Measurements from ENCODE around the gene PRUNE1.

The PRUNE1 gene

DNA sequence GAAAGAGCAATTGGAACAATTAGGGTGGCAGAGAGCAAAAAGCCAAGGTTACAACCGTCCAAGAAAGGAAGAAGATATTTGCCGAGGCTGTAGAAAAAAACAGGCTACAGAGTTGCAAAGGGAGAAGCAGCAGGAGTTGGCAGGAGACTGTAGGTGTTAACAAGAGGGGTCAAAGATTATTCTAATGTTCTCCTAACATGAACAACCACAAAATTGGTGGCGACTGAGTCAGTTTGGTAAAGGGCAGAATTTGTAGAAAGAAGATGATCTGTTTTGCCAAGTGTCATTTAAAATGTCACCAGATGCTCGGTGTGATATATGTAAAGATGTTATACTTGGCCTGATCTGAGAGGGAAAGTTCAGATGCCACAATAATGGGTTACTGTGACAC lies 401 bp upstream of the PRUNE1 start:
- DNase-seq (ENCODE audit: low read depth), result no peak

DNA sequence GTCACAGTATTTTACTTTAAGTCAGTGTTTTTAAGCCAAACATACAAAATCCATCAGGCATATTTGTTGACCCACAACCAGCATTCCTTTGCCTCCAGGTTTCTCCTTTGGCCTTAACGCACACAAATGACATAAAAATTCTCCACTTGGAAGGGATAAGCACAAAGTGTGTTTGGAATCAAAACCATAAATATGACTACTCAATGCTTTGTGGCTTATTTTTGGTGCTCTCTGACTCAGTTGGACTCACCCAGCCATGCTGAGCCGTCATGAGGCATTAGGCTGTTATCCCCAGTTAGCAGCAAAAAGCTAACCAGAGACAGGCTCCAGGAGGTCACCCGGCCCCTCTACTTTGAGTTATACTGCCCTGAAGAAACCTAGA lies 948 bp downstream of the PRUNE1 start:
- no peak for DNase-seq (ENCODE audit: low read depth)

DNA sequence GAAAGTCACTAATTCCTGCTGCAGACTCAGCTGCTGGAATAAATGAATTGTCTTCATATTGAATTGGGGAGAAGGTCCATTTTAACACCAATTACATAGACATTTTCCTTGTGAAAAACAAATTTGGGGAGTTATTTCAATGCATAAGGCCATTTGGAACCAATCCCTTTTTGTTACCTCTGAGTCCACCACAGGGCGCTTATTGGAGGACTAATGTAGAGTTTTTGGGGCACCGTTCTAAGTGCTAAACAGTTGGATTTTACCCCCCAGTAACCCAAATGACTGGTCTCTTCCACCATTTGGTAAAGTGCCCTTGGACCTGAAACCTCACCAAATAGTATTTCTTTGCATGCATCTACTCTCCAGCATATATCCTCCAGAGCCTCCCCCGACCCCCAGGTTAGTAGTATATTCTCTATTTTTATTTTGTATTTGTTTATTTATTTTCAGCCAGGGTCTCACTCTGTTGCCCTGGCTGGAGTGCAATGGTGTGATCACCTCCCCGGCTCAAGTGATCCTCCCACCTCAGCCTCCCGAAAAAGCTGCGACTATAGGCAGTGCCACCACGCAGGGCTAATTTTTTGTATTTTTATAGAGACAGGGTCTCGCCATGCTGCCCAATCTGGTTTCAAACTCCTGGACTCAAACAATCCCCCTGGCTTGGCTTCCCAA lies 1.6 kb downstream of the PRUNE1 start:
- no peak for DNase-seq (ENCODE audit: low read depth)

DNA sequence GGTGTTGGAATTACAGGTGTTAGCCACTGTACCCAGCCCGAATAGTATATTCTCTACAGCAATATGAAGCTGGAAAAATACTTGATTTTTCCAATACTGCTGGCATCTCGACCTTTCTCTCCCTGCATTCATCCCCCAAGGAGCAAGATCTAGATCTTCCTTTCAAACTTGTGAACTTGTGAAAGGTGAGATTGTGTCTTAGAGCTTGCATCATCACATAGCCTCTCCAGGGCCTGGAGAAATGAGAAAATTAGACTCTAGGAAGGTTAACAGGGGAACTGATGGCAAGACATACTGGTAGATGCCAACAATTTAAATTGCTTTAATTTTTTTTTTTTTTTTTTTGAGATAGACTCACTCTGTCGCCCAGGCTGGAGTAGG lies 2.1 kb downstream of the PRUNE1 start:
- DNase-seq (ENCODE audit: low read depth), result no peak

DNA sequence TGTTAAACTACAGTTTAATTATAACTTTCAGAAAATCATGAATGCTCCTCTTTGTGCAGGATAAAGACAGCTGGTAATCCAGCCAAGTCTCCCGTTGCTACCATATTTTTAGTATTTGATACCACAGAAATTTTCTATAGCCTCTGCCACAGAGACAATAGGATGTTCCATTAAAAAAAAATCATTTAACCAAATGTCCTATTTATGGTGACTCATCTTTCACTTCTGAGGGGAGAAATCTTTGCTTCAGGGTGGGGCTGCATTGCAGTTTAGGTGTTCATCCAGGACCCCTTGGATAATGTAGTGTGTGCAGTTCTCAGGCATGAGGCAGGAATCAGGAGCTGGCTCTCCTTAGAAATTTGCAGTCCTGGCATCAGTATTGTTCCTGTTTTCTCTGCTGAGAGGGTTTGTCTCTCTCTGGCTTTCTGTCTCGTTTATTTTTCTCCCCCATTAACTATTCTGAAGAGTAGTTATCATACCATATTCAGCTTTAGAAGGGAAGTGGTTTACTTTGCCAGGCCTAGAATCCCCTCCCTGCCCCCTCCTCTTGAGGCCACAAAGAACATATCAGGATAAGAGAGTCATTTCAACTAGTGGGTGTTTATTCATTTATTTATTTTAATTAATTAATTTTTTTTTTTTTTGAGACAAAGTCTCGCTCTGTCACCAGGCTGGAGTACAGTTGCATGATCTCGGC lies 3.1 kb downstream of the PRUNE1 start:
- DNase-seq (ENCODE audit: low read depth), result no peak

DNA sequence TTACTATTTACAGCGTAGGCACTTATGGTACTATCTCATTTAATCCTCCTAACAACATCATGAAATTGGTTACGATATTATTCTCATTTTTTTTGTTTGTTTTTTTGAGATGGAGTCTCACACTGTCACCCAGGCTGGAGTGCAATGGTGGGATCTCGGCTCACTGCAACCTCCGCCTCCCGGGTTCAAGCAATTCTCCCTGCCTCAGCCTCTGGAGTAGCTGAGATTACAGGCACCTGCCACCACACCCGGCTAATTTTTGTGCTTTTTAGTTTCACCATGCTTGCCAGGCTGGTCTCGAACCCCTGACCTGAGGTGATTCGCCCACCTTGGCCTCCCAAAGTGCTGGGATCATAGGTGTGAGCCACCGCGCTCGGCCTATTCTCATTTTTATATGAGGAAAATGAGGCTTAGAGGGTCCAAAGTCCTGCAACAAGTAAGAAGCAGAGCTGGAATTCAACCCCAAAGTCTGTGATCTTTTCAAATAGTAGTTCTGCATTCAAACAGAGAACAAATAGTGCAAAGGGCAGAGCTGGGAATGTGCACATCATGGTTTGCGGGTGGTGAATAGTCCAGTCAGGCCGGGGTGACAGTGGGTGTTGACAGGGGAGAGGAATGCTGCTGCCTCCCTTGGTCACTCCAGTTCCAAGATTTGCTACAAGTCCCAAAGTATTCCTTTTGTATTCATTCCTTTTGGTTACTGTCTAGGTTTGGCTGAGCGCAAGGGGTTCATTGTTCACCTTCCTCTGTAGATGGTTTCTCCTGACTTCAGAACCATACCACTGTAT lies 4.6 kb downstream of the PRUNE1 start:
- no peak for DNase-seq (ENCODE audit: low read depth)

DNA sequence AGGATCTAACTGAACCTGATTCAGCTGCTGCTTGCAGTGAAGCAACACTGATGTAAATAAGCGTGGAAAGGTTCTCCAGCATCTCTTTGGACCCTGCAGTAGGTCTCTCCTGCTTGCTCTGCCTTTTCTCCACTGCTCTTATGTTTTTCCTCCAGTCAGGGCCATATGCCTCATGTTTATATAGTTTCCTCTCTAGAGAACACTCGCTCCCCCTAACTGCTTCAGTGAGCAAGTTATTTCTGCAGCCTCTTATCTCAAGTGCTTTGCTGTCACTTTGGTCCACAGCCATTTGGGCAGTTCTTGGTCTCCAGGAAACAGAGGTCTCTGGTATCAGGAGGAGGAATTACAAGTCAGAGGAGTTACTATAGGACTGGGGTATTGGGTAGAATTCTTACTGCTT lies 5.3 kb downstream of the PRUNE1 start:
- DNase-seq (ENCODE audit: low read depth), result no peak

DNA sequence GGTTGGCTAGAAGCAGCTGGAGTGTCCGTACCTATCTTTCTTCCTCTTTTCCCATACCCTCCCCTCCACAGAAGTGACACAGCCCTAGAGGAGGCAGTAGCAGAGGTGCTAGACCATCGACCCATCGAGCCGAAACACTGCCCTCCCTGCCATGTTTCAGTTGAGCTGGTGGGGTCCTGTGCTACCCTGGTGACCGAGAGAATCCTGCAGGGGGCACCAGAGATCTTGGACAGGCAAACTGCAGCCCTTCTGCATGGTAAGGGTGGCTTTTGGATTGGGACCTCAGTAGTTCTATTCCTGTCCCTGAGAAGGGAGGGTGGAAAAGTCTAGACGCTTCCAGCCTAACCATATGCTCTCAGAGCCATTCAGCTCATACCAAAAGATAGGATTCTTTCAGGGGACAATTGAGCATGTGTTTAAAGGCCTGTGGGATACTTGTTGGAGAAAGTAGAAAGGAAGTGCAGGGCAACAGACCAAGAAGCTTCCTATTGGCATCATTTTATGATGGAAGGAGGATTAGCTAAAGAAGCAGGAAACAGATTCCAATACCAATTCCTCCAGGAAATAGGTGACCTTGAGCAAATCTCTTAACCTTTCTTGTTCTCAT lies 16.4 kb downstream of the PRUNE1 start:
- DNase-seq (ENCODE audit: low read depth), result peak; percentile 79

DNA sequence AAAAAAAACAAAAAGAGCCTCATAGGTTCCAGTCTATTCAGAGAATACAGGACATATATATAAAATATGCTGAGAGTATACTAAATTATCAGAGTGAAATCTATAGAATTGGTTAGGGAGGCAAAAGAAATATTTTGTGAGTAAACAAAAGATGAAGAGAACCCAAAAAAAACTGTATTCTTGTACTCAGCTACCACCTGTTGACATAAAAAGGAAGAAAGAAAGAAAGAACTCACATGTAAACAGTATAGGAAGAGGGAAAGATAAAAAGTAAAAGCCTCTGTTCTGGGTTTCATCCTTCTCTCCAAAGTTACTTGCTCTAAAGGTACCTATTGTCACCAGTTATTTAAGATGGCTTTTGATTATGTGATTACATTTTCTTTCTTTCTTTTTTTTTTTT lies 18.2 kb downstream of the PRUNE1 start:
- DNase-seq (ENCODE audit: low read depth), result no peak

DNA sequence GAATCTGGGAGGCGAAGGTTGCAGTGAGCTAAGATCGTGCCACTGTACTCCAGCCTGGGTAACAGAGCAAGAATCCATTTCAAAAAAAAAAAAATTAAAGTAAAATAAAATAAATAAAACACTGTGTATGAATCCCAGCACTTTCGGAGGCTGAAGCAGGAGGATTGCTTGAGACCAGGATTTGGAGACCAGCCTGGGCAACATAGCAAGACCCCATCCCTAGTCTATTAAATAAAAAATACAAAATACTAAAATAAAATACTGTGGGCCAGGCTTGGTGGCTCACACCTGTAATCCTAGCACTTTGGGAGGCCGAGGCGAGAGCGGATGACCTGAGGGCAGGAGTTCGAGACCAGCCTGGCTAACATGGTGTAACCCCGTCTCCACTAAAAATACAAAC lies 23.9 kb downstream of the PRUNE1 start:
- no peak for DNase-seq (ENCODE audit: low read depth)

DNA sequence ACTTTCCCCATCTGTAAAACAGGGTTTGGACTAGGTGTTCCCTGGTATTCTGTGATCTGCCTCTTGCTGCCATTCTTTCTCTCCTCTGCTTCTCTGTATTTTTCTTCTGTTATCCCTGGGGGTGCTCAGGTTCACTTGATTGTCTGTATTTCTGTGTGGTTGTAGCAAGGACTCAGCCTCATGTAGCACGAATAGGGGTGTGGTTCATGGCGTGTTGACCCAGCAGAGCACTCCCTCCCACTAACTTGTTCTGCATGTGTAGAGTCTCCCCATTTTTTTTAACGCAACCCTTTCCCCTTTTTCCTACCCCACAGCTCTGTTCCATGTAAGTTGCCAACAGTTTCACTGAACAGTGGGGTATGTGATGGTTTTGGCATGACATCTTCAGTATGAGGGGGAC lies 26.9 kb downstream of the PRUNE1 start:
- DNase-seq (ENCODE audit: low read depth), result no peak

DNA sequence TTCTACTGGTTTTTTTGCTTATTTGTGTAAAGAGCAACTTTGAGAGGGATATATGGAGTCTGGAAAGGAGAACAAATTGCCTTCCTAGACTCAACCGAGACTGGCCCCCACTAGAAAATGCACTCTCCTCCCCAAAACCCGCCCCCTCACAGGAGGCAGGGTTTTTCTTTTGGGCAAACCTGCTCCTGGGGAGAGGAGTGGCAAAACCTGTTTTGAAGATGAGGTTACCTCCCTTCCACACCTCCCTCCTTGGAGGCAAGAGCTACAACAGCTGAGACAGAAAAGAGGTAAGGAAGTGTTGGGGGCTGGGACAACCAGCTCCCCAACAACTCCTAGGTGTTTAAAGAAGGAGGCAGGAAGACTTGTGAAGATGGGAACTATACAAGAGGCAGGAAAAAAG lies 28.1 kb downstream of the PRUNE1 start, which contains the start of gene BNIPL:
Gene BNIPL (plus strand): TSS at position 231 of the 400 bp plus-strand sequence. CDS start 140 bp downstream, at position 371.
- no peak for DNase-seq (ENCODE audit: low read depth)

DNA sequence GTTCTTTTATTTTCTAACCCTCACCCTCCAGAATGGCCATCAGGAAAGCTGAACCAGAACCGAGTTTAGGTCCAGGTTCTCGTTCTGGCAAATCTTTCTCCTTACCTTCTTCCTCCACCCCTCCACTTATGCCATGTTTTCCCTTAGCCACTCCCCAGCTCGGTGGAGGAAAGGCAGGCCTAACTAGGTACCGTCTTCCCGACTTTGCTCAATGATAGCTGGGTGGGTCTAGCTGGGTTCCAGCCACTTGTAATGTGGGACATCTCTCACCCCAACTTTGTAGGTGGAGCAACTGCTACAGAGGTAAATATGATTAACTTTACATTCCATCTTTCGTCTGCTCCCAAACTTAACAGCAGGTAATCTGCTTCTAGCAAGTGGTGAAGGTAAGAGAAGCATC lies 28.8 kb downstream of the PRUNE1 start:
- DNase-seq (ENCODE audit: low read depth), result no peak

DNA sequence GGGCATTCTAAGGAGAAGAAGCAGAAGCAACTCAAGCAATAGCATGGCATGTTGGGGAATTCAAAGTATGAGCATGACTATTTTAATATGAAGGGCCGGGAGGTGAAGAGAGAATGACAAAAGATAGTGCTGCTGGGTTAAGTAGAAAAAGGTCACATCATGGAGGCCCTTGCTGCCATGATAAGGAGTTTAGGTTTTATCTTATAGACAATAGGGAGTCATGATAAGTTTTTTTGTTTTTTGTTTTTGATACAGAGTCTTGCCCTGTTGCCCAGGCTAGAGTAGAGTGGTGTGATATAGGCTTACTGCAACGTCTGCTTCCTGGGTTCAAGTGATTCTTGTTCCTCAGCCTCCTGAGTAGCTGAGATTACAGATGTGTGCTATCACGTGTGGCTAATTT lies 31.3 kb downstream of the PRUNE1 start:
- DNase-seq (ENCODE audit: low read depth), result no peak

DNA sequence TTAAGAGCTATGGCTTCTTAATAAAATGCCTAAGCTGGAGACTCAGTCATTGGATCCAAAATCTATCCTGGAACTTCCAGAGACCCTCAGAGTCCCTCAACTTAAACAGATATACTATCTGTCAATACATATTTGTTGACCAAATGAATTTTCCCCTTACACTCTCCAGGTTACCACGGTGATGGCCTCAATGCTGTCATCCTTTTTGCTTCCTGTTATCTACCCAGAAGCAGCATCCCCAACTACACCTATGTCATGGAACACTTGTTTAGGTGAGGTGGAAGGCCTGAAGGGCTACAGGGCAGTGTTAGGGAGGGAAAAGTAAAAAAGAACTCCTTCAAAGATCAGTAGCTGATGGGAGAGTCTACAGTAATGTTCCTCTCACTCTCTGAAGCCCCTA lies 34.9 kb downstream of the PRUNE1 start:
- no peak for DNase-seq (ENCODE audit: low read depth)

DNA sequence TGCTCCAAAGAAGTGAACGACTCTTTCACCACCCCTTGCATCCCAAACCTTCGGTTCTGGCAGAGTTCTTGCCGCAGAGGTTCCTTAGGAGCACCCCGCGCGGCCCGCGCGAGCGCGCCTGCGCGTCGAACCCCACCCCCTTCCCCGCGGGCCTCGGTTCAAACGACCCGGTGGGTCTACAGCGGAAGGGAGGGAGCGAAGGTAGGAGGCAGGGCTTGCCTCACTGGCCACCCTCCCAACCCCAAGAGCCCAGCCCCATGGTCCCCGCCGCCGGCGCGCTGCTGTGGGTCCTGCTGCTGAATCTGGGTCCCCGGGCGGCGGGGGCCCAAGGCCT lies 39.3 kb downstream of the PRUNE1 start, which contains the start of gene C1orf56:
Gene C1orf56 (plus strand): TSS at position 161 of the 334 bp plus-strand sequence. CDS start 97 bp downstream, at position 258.
- DNase-seq (ENCODE audit: low read depth), result peak; percentile 41

DNA sequence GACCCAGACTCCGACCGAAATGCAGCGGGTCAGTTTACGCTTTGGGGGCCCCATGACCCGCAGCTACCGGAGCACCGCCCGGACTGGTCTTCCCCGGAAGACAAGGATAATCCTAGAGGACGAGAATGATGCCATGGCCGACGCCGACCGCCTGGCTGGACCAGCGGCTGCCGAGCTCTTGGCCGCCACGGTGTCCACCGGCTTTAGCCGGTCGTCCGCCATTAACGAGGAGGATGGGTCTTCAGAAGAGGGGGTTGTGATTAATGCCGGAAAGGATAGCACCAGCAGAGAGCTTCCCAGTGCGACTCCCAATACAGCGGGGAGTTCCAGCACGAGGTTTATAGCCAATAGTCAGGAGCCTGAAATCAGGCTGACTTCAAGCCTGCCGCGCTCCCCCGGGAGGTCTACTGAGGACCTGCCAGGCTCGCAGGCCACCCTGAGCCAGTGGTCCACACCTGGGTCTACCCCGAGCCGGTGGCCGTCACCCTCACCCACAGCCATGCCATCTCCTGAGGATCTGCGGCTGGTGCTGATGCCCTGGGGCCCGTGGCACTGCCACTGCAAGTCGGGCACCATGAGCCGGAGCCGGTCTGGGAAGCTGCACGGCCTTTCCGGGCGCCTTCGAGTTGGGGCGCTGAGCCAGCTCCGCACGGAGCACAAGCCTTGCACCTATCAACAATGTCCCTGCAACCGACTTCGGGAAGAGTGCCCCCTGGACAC lies 39.8 kb downstream of the PRUNE1 start:
- DNase-seq (ENCODE audit: low read depth), result no peak

DNA sequence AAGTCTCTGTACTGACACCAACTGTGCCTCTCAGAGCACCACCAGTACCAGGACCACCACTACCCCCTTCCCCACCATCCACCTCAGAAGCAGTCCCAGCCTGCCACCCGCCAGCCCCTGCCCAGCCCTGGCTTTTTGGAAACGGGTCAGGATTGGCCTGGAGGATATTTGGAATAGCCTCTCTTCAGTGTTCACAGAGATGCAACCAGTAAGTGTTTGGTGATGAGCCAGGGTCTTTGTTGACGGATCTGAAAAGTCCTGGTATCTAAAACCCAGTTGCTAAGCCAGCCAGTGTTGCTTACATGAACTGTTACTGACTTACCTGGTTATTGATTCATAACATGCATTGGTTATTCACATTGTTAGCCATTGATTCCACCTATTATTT lies 40.4 kb downstream of the PRUNE1 start:
- DNase-seq (ENCODE audit: low read depth), result no peak

DNA sequence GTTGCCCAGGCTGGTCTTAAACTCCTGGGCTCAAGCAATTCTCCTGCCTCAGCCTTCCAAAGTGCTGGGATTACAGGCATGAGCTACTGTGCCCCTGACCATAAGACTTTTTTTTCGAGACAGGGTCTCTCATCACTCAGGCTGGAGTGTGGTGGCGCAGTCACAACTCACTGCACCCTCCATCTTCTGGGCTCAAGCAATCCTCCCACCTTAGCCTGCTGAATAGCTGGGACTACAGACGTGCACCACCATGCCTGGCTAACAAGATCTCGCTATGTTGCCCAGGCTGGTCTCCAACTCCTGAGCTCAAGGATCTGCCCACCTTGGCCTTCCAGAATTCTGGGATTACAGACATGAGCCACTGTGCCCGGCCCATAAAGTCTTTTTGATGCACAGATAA lies 41.2 kb downstream of the PRUNE1 start:
- no peak for DNase-seq (ENCODE audit: low read depth)

DNA sequence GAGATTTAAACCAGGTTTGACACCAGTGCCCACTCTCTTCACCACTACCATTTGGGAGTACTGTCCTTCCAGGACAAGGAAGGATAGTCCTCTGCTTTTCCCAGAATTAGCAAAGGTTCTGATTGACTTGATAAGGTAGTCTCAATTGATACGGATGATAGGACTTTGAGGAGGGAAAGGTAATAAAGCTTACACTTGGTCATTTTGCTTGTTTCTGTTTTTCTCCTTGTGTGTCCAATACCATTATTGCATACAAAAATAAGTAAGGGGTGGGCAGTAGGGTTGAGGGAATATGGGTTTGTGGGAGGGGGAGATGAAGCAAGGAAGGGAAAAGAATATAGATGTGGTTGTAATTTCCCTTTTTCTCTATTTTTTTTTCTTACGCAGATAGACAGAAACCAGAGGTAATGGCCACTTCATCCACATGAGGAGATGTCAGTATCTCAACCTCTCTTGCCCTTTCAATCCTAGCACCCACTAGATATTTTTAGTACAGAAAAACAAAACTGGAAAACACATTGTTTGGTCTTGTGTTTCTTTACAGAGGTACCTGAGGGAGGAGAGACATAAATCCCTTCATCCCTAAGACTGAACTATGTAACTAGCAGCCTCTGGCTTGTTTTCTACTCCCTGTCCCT lies 41.9 kb downstream of the PRUNE1 start:
- no peak for DNase-seq (ENCODE audit: low read depth)

DNA sequence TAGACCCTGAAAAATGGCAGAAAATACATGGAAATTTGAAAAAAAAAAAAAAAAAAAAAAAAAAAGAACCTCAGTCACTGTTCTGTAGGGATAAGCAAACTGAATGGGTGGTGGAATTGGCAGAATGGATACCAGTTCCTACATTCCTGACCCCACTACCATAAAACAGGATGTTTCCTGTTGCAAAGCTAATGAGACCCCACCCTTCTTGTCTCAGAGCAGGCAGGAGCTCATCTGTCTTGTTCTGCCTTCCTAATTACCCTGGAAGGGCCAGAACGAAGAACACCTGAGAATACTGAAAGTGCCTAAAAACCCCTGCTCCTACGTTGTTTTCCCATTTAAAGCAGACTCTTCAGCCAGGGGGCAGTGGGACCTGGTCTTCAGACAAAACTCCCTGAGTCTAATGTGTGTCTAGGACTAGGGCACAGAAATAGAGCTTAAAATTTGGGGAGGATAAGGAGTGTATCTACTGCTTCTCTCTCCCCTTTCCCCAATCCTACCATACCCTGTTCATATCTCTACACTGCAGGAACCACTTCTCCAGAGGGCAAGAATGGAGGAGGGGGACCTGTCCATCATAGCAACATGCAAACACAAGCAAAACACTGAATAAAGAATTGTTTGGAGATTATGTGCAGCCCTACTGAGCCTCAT lies 43.2 kb downstream of the PRUNE1 start:
- DNase-seq (ENCODE audit: low read depth), result no peak

All from stimulated activated CD4-positive, alpha-beta T cell treated with anti-CD3 and anti-CD28 coated beads, Interleukin-2, amount 100 ng/mL, for 4 hours (primary cell).